ENCODE data around the gene CACNA1H.

The CACNA1H gene

GRCh38 chr16:1204933-1205332 lies 52.0 kb downstream of the CACNA1H start:
- TF ChIP-seq, protein P1, sequence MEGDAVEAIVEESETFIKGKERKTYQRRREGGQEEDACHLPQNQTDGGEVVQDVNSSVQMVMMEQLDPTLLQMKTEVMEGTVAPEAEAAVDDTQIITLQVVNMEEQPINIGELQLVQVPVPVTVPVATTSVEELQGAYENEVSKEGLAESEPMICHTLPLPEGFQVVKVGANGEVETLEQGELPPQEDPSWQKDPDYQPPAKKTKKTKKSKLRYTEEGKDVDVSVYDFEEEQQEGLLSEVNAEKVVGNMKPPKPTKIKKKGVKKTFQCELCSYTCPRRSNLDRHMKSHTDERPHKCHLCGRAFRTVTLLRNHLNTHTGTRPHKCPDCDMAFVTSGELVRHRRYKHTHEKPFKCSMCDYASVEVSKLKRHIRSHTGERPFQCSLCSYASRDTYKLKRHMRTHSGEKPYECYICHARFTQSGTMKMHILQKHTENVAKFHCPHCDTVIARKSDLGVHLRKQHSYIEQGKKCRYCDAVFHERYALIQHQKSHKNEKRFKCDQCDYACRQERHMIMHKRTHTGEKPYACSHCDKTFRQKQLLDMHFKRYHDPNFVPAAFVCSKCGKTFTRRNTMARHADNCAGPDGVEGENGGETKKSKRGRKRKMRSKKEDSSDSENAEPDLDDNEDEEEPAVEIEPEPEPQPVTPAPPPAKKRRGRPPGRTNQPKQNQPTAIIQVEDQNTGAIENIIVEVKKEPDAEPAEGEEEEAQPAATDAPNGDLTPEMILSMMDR (IDR thresholded peaks at IDR 0.05; ENCODE audit: low read length, missing control alignments), result no peak
- no peak for DNase-seq (ENCODE audit: low read depth)

GRCh38 chr16:1206326-1206725 lies 53.4 kb downstream of the CACNA1H start:
- no peak overlapping the region for H3K4me3 ChIP-seq (replicated peaks; ENCODE audit: low read depth, low read length)
- no peak for DNase-seq (ENCODE audit: low read depth)
- TF ChIP-seq, protein P1 (IDR thresholded peaks at IDR 0.05; ENCODE audit: low read length, missing control alignments), result no peak

More at GRCh38 chr16:1204933-1205332, 52.0 kb downstream of the CACNA1H start:
- H3K4me3 ChIP-seq (replicated peaks; ENCODE audit: low read depth, low read length), result no peak overlapping the region

DNA sequence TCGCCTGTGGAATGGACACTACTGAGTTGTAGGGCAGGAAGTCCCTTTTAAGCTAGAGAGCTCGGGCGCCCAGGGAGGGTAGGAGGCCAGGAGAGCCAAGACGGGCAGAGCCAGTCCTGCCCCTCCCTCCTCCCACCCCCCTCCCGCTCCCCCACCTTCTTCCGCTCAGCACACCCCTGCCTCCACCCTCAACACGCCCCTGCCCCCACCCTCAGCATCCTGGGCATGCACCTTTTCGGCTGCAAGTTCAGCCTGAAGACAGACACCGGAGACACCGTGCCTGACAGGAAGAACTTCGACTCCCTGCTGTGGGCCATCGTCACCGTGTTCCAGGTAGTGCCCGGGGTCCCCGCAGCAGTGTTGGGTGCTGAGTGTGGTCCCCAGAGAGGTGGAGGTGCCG lies 53.9 kb downstream of the CACNA1H start:
- no peak for DNase-seq (ENCODE audit: low read depth)
- H3K4me3 ChIP-seq (replicated peaks; ENCODE audit: low read depth, low read length), result no peak overlapping the region
- TF ChIP-seq, protein P1 (IDR thresholded peaks at IDR 0.05; ENCODE audit: low read length, missing control alignments), result no peak

DNA sequence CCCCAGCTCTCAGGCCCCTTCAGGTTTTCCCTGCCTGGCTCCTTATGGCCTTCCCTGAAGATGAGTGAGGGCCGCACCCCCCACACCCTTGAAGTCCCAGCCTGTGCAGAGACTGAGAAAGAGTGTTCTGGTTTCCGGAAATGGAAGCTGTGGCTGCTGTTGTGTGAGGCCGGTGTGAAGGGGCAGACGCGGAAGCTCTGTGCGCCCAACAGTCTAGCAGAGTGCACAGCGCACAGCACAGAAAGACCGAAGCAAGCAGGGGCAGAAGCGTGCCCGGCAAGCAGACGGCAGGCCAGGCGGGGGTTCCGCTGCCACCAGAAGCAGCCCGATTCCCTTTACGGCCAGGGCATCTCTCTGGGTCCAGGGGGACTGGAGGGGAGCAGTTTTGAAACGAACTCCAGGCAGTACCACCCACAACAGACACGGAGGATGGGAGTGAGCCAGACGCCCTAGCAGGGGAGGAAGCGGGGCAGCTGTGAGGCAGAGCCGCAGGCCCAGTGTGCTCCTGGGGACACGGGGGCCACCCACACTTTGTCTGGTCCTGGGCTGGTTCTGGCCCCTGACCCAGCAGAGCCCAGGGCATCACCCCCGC lies 55.4 kb downstream of the CACNA1H start:
- no peak for DNase-seq (ENCODE audit: low read depth)
- no peak overlapping the region for H3K4me3 ChIP-seq (replicated peaks; ENCODE audit: low read depth, low read length)
- TF ChIP-seq, protein P1 (IDR thresholded peaks at IDR 0.05; ENCODE audit: low read length, missing control alignments), result no peak

DNA sequence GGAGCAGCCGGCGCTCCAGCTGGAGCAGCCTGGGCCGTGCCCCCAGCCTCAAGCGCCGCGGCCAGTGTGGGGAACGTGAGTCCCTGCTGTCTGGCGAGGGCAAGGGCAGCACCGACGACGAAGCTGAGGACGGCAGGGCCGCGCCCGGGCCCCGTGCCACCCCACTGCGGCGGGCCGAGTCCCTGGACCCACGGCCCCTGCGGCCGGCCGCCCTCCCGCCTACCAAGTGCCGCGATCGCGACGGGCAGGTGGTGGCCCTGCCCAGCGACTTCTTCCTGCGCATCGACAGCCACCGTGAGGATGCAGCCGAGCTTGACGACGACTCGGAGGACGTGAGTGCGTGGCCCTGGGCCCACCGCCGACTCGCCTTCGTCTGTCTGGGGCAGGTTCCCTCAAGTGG lies 56.2 kb downstream of the CACNA1H start:
- TF ChIP-seq, protein P1 (IDR thresholded peaks at IDR 0.05; ENCODE audit: low read length, missing control alignments), result no peak
- no peak for DNase-seq (ENCODE audit: low read depth)
- H3K4me3 ChIP-seq (replicated peaks; ENCODE audit: low read depth, low read length), result no peak overlapping the region

DNA sequence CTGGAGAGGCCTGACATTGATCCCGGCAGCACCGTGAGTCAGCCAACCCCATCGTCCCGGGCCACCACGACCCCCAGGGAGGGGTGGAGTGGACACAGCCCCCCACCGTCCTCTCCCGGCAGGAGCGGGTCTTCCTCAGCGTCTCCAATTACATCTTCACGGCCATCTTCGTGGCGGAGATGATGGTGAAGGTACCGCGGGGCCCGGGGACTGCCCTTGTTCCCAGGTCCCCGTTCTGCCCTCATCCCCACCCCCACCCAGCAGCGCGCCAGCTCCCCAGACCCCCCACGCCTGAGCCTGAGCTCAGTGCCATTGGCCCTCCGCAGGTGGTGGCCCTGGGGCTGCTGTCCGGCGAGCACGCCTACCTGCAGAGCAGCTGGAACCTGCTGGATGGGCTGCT lies 57.6 kb downstream of the CACNA1H start:
- DNase-seq (ENCODE audit: low read depth), result no peak
- H3K4me3 ChIP-seq (replicated peaks; ENCODE audit: low read depth, low read length), result no peak overlapping the region
- TF ChIP-seq, protein P1 (IDR thresholded peaks at IDR 0.05; ENCODE audit: low read length, missing control alignments), result no peak
